Caco-2 (cell line): ENCODE data around the gene TMEM200A. TPM values are rescaled to one million over a fixed set of nuclear protein-coding genes. Genes with fewer than 3 reads are reported as not detected.

Experiments used
- BruUV-seq: library from RNA; stranded (reverse); fragments of 400-500 nt; replicated peaks from 2 replicates; lab custom pipeline; 2021; lab: Mats Ljungman, UMichigan
- CTCF ChIA-PET: fragments of 300-600 bp; sonication (Branson Sonifier 250); formaldehyde crosslinking; loops from one replicate; lab custom pipeline; 2022; ENCODE audit warnings: antibody characterized with exemption; lab: Charles Lee
- POLR2A ChIA-PET: fragments of 300-600 bp; sonication (Branson Sonifier 250); formaldehyde crosslinking; loops from one replicate; lab custom pipeline; 2022; ENCODE audit warnings: antibody characterized with exemption; lab: Charles Lee
- DNase-seq, 2 experiments: peaks; one replicate each; pipeline versions ENCODE4 v3.0.0 to v3.0.0-alpha.2; 2020 to 2022
- H3K27me3 ChIP-seq: replicated peaks from 2 replicates; pipeline ENCODE4 v1.6.0; 2011; ENCODE audit warnings: low read length; ENCODE audit not compliant: control insufficient read depth, insufficient read depth
- H3K36me3 ChIP-seq: 2 replicates; pipeline ENCODE4 v1.5.1; 2011; ENCODE audit warnings: low read length; ENCODE audit not compliant: control insufficient read depth, insufficient read depth
- H3K4me1 ChIP-seq: fragments of 250-450 bp; sonication (Bioruptor Pico); 2 replicates; pipeline ENCODE4 v1.5.1; 2020; ENCODE audit warnings: mild to moderate bottlenecking
- H3K4me3 ChIP-seq: 2 replicates; pipeline ENCODE4 v1.5.1; 2011; ENCODE audit warnings: low read depth, mild to moderate bottlenecking, control low read depth, low read length
- H3K9me3 ChIP-seq: fragments of 250-450 bp; sonication (Bioruptor Pico); 2 replicates; pipeline ENCODE4 v1.5.1; 2020; ENCODE audit warnings: mild to moderate bottlenecking, moderate library complexity
- H3K27ac Mint-ChIP-seq: one replicate; pipeline ENCODE4 v1.8.0; 2022; ENCODE audit warnings: mixed read lengths; ENCODE audit not compliant: unreplicated experiment
- H3K27me3 Mint-ChIP-seq: one replicate; pipeline ENCODE4 v1.8.0; 2022; ENCODE audit warnings: mixed read lengths; ENCODE audit not compliant: insufficient read depth, unreplicated experiment
- H3K36me3 Mint-ChIP-seq: one replicate; pipeline ENCODE4 v1.8.0; 2022; ENCODE audit warnings: mild to moderate bottlenecking, mixed read lengths; ENCODE audit not compliant: insufficient read depth, unreplicated experiment
- H3K4me1 Mint-ChIP-seq: one replicate; pipeline ENCODE4 v1.8.0; 2022; ENCODE audit warnings: low read depth, mixed read lengths; ENCODE audit not compliant: unreplicated experiment
- H3K4me3 Mint-ChIP-seq: one replicate; pipeline ENCODE4 v1.8.0; 2022; ENCODE audit warnings: mild to moderate bottlenecking, moderate library complexity, mixed read lengths; ENCODE audit not compliant: unreplicated experiment
- H3K9me3 Mint-ChIP-seq: one replicate; pipeline ENCODE4 v1.8.0; 2022; ENCODE audit warnings: mixed read lengths; ENCODE audit not compliant: unreplicated experiment
- intact Hi-C: fragments of 100-400 bp; cut with micrococcal nuclease; formaldehyde crosslinking; loops from one replicate; pipeline ENCODE4 v1.10.0; 2022; ENCODE audit not compliant: unreplicated experiment
- total RNA-seq: library from RNA; stranded (reverse); gene quantifications from 2 replicates; pipeline ENCODE4 v1.2.3, GENCODE V29; 2022
- TF ChIP-seq, protein P1 (sequence below), 2 experiments: fragments of 200-600 bp in 1 of 2; IDR thresholded peaks; 1 replicate in 1 of 2; 2 replicates in 1 of 2; pipeline versions ENCODE4 v1.5.1 to v1.8.0; 2011 to 2022; ENCODE audit warnings: antibody characterized with exemption in 1 of 2, control low read depth in 1 of 2, inconsistent platforms in 1 of 2, low read depth in 1 of 2, low read length in 1 of 2, mild to moderate bottlenecking in 1 of 2, moderate library complexity in 1 of 2; ENCODE audit not compliant: insufficient read depth in 1 of 2, severe bottlenecking in 1 of 2, unreplicated experiment in 1 of 2

The TMEM200A gene
- total RNA-seq, 1 experiment from 2014 or later: 16.3 TPM

- H3K36me3 Mint-ChIP-seq: no peaks in the 10 kb centered on the region
- no peak overlapping the region for H3K4me3 Mint-ChIP-seq
- no peaks in the 10 kb centered on the region for H3K9me3 Mint-ChIP-seq
- Histone ChIP-seq H3K27me3 (no peaks in the 10 kb centered on the region), H3K4me3 (no peak overlapping the region), H3K4me1 (no peaks in the 10 kb centered on the region), H3K9me3 (no peaks in the 10 kb centered on the region), H3K36me3 (no peaks in the 10 kb centered on the region)
- POLR2A ChIA-PET: no interaction called here
- no TSS peak for BruUV-seq
- TF ChIP-seq, protein P1, sequence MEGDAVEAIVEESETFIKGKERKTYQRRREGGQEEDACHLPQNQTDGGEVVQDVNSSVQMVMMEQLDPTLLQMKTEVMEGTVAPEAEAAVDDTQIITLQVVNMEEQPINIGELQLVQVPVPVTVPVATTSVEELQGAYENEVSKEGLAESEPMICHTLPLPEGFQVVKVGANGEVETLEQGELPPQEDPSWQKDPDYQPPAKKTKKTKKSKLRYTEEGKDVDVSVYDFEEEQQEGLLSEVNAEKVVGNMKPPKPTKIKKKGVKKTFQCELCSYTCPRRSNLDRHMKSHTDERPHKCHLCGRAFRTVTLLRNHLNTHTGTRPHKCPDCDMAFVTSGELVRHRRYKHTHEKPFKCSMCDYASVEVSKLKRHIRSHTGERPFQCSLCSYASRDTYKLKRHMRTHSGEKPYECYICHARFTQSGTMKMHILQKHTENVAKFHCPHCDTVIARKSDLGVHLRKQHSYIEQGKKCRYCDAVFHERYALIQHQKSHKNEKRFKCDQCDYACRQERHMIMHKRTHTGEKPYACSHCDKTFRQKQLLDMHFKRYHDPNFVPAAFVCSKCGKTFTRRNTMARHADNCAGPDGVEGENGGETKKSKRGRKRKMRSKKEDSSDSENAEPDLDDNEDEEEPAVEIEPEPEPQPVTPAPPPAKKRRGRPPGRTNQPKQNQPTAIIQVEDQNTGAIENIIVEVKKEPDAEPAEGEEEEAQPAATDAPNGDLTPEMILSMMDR (IDR thresholded peaks at IDR 0.05; ENCODE audit: insufficient read depth in 1 of 2, low read depth in 1 of 2, low read length in 1 of 2, severe bottlenecking in 1 of 2, unreplicated experiment in 1 of 2): no peak
- intact Hi-C loops: no loop called here
- no peaks in the 10 kb centered on the region for H3K27me3 Mint-ChIP-seq
- no peak overlapping the region for H3K27ac Mint-ChIP-seq
- H3K4me1 Mint-ChIP-seq: no peaks in the 10 kb centered on the region
- CTCF ChIA-PET: interaction anchor here (0.6 kb wide), 1 partner anchor 329 kb away, joined by 3 read pairs; no protein-coding TSS in a partner anchor
- DNase-seq: no peak
Observed at GRCh38 chr6:130357436-130357835, 8.4 kb upstream of the TMEM200A start.

DNA sequence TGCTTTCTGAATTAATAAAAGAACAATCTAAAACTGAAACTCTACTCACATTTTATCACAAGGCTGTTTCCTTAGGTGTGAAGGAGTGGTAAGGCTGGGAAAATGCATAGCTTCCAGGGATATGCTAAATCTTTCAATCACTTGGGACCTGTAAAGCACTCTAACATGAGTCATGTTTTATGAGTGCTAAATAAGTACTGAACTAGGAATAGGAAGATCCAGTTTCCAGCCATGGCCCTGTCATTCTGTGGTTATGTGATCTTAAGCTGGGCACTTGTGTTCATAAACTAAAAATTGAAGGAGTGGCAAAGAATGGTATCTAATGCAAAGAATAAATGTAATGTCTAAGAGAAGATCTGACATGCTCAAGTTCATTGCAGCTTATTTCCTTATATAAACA lies 6.1 kb upstream of the TMEM200A start:
- H3K27ac Mint-ChIP-seq: no peak overlapping the region

DNA sequence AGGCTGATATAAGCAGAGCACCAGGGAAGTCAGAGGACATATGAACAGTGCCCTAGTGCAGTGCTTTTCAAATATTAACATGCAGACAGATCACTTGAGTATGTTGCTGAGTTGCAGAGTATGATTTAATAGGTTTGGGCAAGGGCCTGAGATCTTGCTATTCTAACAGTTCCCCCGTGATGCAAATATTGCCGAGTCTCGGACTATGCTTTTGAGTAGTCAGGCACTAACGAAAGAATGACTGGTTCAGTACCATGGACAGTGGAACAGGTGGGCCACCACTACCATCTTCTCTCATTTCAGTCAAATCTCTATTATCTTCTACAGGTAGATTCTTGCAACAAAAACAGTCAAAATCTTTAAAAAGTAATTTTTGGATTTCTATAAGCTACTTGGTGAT lies 3.7 kb upstream of the TMEM200A start:
- ChIA-PET POLR2A (no interaction called here), CTCF (no interaction called here)
- H3K27ac Mint-ChIP-seq: no peak overlapping the region
- Histone ChIP-seq H3K27me3 (no peaks in the 10 kb centered on the region), H3K4me1 (no peaks in the 10 kb centered on the region), H3K4me3 (no peak overlapping the region), H3K9me3 (no peaks in the 10 kb centered on the region), H3K36me3 (no peaks in the 10 kb centered on the region)
- TF ChIP-seq, protein P1 (IDR thresholded peaks at IDR 0.05; ENCODE audit: insufficient read depth in 1 of 2, low read depth in 1 of 2, low read length in 1 of 2, severe bottlenecking in 1 of 2, unreplicated experiment in 1 of 2): no peak
- peaks cover 11% of the 10 kb centered on the region for H3K4me1 Mint-ChIP-seq
- intact Hi-C loops: loop anchor here (10.0 kb wide), 1 partner anchor 223 kb away; no protein-coding TSS in a partner anchor
- H3K9me3 Mint-ChIP-seq: no peaks in the 10 kb centered on the region
- H3K36me3 Mint-ChIP-seq: no peaks in the 10 kb centered on the region
- no peaks in the 10 kb centered on the region for H3K27me3 Mint-ChIP-seq
- no peak overlapping the region for H3K4me3 Mint-ChIP-seq
- peak in 1 of 2 experiments; percentile 51 for DNase-seq
- BruUV-seq: no TSS peak

More for the DNA sequence above, 6.1 kb upstream of the TMEM200A start:
- H3K36me3 Mint-ChIP-seq: no peaks in the 10 kb centered on the region
- Histone ChIP-seq H3K4me3 (no peak overlapping the region), H3K4me1 (no peaks in the 10 kb centered on the region), H3K27me3 (no peaks in the 10 kb centered on the region), H3K9me3 (no peaks in the 10 kb centered on the region), H3K36me3 (no peaks in the 10 kb centered on the region)
- POLR2A ChIA-PET: no interaction called here
- no peak overlapping the region for H3K4me3 Mint-ChIP-seq
- H3K27me3 Mint-ChIP-seq: no peaks in the 10 kb centered on the region
- CTCF ChIA-PET: no interaction called here
- no peaks in the 10 kb centered on the region for H3K9me3 Mint-ChIP-seq
- no peak for DNase-seq
- no TSS peak for BruUV-seq
- peaks cover 8% of the 10 kb centered on the region for H3K4me1 Mint-ChIP-seq
- intact Hi-C loops: loop anchor here (10.0 kb wide), 1 partner anchor 225 kb away; no protein-coding TSS in a partner anchor
- TF ChIP-seq, protein P1 (IDR thresholded peaks at IDR 0.05; ENCODE audit: insufficient read depth in 1 of 2, low read depth in 1 of 2, low read length in 1 of 2, severe bottlenecking in 1 of 2, unreplicated experiment in 1 of 2): no peak
